HEK293 (cell line): ENCODE data around the gene WDR7.

Experiments
- BCL11B ChIP-seq: fragments of 450-650 bp; formaldehyde crosslinking; IDR thresholded peaks from 2 replicates; pipeline ENCODE4 v1.5.1; 2016; ENCODE audit warnings: low read depth, missing biosample characterization, missing genetic modification characterization
- GLIS2 ChIP-seq: fragments of 450-650 bp; formaldehyde crosslinking; IDR thresholded peaks from 2 replicates; pipeline ENCODE4 v1.5.1; 2016; ENCODE audit warnings: missing biosample characterization, missing genetic modification characterization
- SP2 ChIP-seq: fragments of 450-650 bp; formaldehyde crosslinking; IDR thresholded peaks from 2 replicates; pipeline ENCODE4 v1.5.1; 2016; ENCODE audit warnings: missing biosample characterization, missing genetic modification characterization
- SP7 ChIP-seq: fragments of 450-650 bp; formaldehyde crosslinking; IDR thresholded peaks from 2 replicates; pipeline ENCODE4 v1.5.1; 2016; ENCODE audit warnings: missing biosample characterization, missing genetic modification characterization
- ZBTB17 ChIP-seq: fragments of 450-650 bp; formaldehyde crosslinking; IDR thresholded peaks from 2 replicates; pipeline ENCODE4 v1.5.1; 2016; ENCODE audit warnings: missing biosample characterization, missing genetic modification characterization
- ZBTB48 ChIP-seq: fragments of 450-650 bp; formaldehyde crosslinking; IDR thresholded peaks from 2 replicates; pipeline ENCODE4 v1.5.1; 2016; ENCODE audit warnings: missing biosample characterization, missing genetic modification characterization
- ZFHX2 ChIP-seq: fragments of 450-650 bp; formaldehyde crosslinking; conservative IDR thresholded peaks from 2 replicates; pipeline ENCODE4 v1.5.1; 2016; ENCODE audit warnings: missing biosample characterization, missing genetic modification characterization
- ZNF16 ChIP-seq: fragments of 450-650 bp; formaldehyde crosslinking; IDR thresholded peaks from 2 replicates; pipeline ENCODE4 v1.5.1; 2016; ENCODE audit warnings: low read depth, missing biosample characterization, missing genetic modification characterization
- ZNF214 ChIP-seq: fragments of 450-650 bp; formaldehyde crosslinking; IDR thresholded peaks from 2 replicates; pipeline ENCODE4 v1.5.1; 2017; ENCODE audit warnings: missing biosample characterization, mild to moderate bottlenecking, missing genetic modification characterization, borderline replicate concordance
- ZNF24 ChIP-seq: fragments of 450-650 bp; formaldehyde crosslinking; IDR thresholded peaks from 2 replicates; pipeline ENCODE4 v1.5.1; 2016; ENCODE audit warnings: missing biosample characterization, missing genetic modification characterization
- ZNF549 ChIP-seq: fragments of 450-650 bp; IDR thresholded peaks from 2 replicates; pipeline ENCODE4 v1.5.1; 2018; ENCODE audit warnings: missing biosample characterization, missing genetic modification characterization, mild to moderate bottlenecking, inconsistent platforms, moderate library complexity
- ZNF610 ChIP-seq: fragments of 450-650 bp; formaldehyde crosslinking; IDR thresholded peaks from 2 replicates; pipeline ENCODE4 v1.5.1; 2016; ENCODE audit warnings: missing biosample characterization, missing genetic modification characterization, borderline replicate concordance
- ZNF621 ChIP-seq: fragments of 450-650 bp; formaldehyde crosslinking; IDR thresholded peaks from 2 replicates; pipeline ENCODE4 v1.5.1; 2017; ENCODE audit warnings: missing biosample characterization, missing genetic modification characterization
- ZNF629 ChIP-seq: fragments of 450-650 bp; formaldehyde crosslinking; IDR thresholded peaks from 2 replicates; pipeline ENCODE4 v1.5.1; 2017; ENCODE audit warnings: missing biosample characterization, missing genetic modification characterization
- ZNF660 ChIP-seq: fragments of 450-650 bp; IDR thresholded peaks from 2 replicates; pipeline ENCODE4 v1.5.1; 2018; ENCODE audit warnings: missing biosample characterization, mild to moderate bottlenecking, missing genetic modification characterization
- ZSCAN30 ChIP-seq: fragments of 450-650 bp; IDR thresholded peaks from 2 replicates; pipeline ENCODE4 v1.5.1; 2018; ENCODE audit warnings: missing biosample characterization, mild to moderate bottlenecking, missing genetic modification characterization, moderate library complexity
- ZXDB ChIP-seq: fragments of 450-650 bp; formaldehyde crosslinking; IDR thresholded peaks from 2 replicates; pipeline ENCODE4 v1.5.1; 2016; ENCODE audit warnings: missing biosample characterization, missing genetic modification characterization
- TF ChIP-seq, protein P1 (sequence below): fragments of 450-650 bp; formaldehyde crosslinking; IDR thresholded peaks from 2 replicates; pipeline ENCODE4 v1.5.1; 2016; ENCODE audit warnings: missing biosample characterization, missing genetic modification characterization
- TF ChIP-seq, protein P2 (sequence below): fragments of 450-650 bp; formaldehyde crosslinking; IDR thresholded peaks from 2 replicates; pipeline ENCODE4 v1.5.1; 2017; ENCODE audit warnings: missing biosample characterization, missing genetic modification characterization
- TF ChIP-seq, protein P3 (sequence below): fragments of 450-650 bp; IDR thresholded peaks from 2 replicates; pipeline ENCODE4 v1.5.1; 2018; ENCODE audit warnings: missing biosample characterization, missing genetic modification characterization
- TF ChIP-seq, protein P4 (sequence below): fragments of 450-650 bp; formaldehyde crosslinking; IDR thresholded peaks from 2 replicates; pipeline ENCODE4 v1.5.1; 2016; ENCODE audit warnings: missing biosample characterization, missing genetic modification characterization
- TF ChIP-seq, protein P5 (sequence below): fragments of 450-650 bp; formaldehyde crosslinking; IDR thresholded peaks from 2 replicates; pipeline ENCODE4 v1.5.1; 2016; ENCODE audit warnings: missing biosample characterization, missing genetic modification characterization
- TF ChIP-seq, protein P6 (sequence below): fragments of 450-650 bp; formaldehyde crosslinking; IDR thresholded peaks from 2 replicates; pipeline ENCODE4 v1.5.1; 2016; ENCODE audit warnings: missing biosample characterization, missing genetic modification characterization
- TF ChIP-seq, protein P7 (sequence below): fragments of 450-650 bp; formaldehyde crosslinking; IDR thresholded peaks from 2 replicates; pipeline ENCODE4 v1.5.1; 2017; ENCODE audit warnings: missing biosample characterization, missing genetic modification characterization

Gene WDR7

DNA sequence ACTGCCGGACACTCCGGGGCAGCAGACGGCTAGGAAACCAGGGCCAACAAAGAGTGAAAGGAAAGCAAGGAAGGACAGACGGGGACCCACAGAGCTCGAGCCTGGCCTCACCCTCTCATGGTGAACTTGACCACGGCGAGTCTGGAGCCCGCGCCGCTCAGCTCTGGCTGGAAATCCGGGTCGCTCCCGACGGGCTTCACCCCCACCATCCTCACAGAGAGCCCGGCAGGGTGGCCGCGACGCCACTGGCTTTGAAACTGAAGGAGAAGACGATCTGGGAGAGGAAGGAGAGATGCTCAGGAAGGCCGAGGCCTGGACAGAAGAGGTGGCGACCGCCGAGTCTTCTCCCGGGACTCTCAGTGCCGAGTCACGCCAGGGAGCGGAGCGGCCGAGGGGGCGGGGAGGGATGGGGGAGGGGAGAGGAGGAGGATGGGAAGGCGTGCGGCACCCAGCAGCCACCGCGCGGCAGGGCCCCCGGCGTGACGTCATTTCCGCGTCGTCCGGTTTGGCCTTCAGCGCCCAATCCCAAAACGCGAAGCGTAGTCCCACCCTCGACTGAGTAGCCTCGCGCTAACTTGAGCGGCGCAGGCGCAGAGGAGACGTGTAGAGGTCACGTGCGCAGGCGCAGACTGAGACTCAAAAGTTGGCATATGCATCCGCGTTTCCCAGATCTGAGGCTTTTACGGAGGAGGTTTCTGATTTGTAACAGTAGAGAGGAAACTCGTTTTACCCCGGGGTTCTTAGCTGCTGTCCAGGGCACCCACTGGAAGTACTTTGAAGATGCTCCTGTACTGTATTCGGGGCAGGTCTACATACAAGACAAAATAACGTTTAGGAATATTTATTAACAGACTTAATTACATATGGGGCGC lies 12.7 kb upstream of the WDR7 start, which contains the start of gene TXNL1 (continued):
- TF ChIP-seq, protein P1, sequence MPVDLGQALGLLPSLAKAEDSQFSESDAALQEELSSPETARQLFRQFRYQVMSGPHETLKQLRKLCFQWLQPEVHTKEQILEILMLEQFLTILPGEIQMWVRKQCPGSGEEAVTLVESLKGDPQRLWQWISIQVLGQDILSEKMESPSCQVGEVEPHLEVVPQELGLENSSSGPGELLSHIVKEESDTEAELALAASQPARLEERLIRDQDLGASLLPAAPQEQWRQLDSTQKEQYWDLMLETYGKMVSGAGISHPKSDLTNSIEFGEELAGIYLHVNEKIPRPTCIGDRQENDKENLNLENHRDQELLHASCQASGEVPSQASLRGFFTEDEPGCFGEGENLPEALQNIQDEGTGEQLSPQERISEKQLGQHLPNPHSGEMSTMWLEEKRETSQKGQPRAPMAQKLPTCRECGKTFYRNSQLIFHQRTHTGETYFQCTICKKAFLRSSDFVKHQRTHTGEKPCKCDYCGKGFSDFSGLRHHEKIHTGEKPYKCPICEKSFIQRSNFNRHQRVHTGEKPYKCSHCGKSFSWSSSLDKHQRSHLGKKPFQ (tag by site-specific recombination), result peak; percentile 49; the same call in 1 of the 2 replicates
- peak; percentile 58 for TF ChIP-seq SP7 (tag by site-specific recombination)
- TF ChIP-seq ZBTB48 (tag by site-specific recombination), result 0 out of 2 replicates have a peak, but pooled peaks have one; percentile 21
- TF ChIP-seq ZBTB17 (tag by site-specific recombination), result peak; percentile 85
- peak; percentile 78; the same call in 1 of the 2 replicates for TF ChIP-seq ZSCAN30 (tag by site-specific recombination)
- peak; percentile 85 for TF ChIP-seq ZNF610 (tag by site-specific recombination)
- TF ChIP-seq, protein P2, sequence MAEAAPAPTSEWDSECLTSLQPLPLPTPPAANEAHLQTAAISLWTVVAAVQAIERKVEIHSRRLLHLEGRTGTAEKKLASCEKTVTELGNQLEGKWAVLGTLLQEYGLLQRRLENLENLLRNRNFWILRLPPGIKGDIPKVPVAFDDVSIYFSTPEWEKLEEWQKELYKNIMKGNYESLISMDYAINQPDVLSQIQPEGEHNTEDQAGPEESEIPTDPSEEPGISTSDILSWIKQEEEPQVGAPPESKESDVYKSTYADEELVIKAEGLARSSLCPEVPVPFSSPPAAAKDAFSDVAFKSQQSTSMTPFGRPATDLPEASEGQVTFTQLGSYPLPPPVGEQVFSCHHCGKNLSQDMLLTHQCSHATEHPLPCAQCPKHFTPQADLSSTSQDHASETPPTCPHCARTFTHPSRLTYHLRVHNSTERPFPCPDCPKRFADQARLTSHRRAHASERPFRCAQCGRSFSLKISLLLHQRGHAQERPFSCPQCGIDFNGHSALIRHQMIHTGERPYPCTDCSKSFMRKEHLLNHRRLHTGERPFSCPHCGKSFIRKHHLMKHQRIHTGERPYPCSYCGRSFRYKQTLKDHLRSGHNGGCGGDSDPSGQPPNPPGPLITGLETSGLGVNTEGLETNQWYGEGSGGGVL (tag by site-specific recombination), result peak; percentile 72
- TF ChIP-seq, protein P3, sequence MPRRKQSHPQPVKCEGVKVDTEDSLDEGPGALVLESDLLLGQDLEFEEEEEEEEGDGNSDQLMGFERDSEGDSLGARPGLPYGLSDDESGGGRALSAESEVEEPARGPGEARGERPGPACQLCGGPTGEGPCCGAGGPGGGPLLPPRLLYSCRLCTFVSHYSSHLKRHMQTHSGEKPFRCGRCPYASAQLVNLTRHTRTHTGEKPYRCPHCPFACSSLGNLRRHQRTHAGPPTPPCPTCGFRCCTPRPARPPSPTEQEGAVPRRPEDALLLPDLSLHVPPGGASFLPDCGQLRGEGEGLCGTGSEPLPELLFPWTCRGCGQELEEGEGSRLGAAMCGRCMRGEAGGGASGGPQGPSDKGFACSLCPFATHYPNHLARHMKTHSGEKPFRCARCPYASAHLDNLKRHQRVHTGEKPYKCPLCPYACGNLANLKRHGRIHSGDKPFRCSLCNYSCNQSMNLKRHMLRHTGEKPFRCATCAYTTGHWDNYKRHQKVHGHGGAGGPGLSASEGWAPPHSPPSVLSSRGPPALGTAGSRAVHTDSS, result peak; percentile 83
- peak; percentile 71 for TF ChIP-seq ZXDB (tag by site-specific recombination)
- no peak for TF ChIP-seq ZNF16
- TF ChIP-seq, protein P4, sequence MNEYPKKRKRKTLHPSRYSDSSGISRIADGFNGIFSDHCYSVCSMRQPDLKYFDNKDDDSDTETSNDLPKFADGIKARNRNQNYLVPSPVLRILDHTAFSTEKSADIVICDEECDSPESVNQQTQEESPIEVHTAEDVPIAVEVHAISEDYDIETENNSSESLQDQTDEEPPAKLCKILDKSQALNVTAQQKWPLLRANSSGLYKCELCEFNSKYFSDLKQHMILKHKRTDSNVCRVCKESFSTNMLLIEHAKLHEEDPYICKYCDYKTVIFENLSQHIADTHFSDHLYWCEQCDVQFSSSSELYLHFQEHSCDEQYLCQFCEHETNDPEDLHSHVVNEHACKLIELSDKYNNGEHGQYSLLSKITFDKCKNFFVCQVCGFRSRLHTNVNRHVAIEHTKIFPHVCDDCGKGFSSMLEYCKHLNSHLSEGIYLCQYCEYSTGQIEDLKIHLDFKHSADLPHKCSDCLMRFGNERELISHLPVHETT (tag by site-specific recombination), result no peak
- TF ChIP-seq ZNF24 (tag by site-specific recombination), result 0 out of 2 replicates have a peak, but pooled peaks have one; percentile 16
- TF ChIP-seq, protein P5, sequence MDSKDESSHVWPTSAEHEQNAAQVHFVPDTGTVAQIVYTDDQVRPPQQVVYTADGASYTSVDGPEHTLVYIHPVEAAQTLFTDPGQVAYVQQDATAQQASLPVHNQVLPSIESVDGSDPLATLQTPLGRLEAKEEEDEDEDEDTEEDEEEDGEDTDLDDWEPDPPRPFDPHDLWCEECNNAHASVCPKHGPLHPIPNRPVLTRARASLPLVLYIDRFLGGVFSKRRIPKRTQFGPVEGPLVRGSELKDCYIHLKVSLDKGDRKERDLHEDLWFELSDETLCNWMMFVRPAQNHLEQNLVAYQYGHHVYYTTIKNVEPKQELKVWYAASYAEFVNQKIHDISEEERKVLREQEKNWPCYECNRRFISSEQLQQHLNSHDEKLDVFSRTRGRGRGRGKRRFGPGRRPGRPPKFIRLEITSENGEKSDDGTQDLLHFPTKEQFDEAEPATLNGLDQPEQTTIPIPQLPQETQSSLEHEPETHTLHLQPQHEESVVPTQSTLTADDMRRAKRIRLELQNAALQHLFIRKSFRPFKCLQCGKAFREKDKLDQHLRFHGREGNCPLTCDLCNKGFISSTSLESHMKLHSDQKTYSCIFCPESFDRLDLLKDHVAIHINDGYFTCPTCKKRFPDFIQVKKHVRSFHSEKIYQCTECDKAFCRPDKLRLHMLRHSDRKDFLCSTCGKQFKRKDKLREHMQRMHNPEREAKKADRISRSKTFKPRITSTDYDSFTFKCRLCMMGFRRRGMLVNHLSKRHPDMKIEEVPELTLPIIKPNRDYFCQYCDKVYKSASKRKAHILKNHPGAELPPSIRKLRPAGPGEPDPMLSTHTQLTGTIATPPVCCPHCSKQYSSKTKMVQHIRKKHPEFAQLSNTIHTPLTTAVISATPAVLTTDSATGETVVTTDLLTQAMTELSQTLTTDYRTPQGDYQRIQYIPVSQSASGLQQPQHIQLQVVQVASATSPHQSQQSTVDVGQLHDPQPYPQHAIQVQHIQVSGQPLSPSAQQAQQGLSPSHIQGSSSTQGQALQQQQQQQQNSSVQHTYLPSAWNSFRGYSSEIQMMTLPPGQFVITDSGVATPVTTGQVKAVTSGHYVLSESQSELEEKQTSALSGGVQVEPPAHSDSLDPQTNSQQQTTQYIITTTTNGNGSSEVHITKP, result no peak
- TF ChIP-seq, protein P6, sequence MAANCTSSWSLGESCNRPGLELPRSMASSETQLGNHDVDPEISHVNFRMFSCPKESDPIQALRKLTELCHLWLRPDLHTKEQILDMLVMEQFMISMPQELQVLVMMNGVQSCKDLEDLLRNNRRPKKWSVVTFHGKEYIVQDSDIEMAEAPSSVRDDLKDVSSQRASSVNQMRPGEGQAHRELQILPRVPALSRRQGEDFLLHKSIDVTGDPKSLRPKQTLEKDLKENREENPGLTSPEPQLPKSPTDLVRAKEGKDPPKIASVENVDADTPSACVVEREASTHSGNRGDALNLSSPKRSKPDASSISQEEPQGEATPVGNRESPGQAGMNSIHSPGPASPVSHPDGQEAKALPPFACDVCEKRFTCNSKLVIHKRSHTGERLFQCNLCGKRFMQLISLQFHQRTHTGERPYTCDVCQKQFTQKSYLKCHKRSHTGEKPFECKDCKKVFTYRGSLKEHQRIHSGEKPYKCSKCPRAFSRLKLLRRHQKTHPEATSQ (tag by site-specific recombination), result no peak
- TF ChIP-seq ZNF660, result 0 out of 2 replicates have a peak, but pooled peaks have one; percentile 9
- TF ChIP-seq, protein P7, sequence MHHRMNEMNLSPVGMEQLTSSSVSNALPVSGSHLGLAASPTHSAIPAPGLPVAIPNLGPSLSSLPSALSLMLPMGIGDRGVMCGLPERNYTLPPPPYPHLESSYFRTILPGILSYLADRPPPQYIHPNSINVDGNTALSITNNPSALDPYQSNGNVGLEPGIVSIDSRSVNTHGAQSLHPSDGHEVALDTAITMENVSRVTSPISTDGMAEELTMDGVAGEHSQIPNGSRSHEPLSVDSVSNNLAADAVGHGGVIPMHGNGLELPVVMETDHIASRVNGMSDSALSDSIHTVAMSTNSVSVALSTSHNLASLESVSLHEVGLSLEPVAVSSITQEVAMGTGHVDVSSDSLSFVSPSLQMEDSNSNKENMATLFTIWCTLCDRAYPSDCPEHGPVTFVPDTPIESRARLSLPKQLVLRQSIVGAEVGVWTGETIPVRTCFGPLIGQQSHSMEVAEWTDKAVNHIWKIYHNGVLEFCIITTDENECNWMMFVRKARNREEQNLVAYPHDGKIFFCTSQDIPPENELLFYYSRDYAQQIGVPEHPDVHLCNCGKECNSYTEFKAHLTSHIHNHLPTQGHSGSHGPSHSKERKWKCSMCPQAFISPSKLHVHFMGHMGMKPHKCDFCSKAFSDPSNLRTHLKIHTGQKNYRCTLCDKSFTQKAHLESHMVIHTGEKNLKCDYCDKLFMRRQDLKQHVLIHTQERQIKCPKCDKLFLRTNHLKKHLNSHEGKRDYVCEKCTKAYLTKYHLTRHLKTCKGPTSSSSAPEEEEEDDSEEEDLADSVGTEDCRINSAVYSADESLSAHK (tag by site-specific recombination), result 0 out of 2 replicates have a peak, but pooled peaks have one; percentile 18
- peak; percentile 65 for TF ChIP-seq ZFHX2 (tag by site-specific recombination)
- no peak for TF ChIP-seq ZNF214 (tag by site-specific recombination)
- TF ChIP-seq ZNF629 (tag by site-specific recombination), result peak; percentile 97
- TF ChIP-seq ZNF621 (tag by site-specific recombination), result no peak
- no peak for TF ChIP-seq ZNF549
- peak; percentile 91 for TF ChIP-seq SP2 (tag by site-specific recombination)
- 0 out of 2 replicates have a peak, but pooled peaks have one; percentile 54 for TF ChIP-seq BCL11B (tag by site-specific recombination)
- peak; percentile 37; the same call in 1 of the 2 replicates for TF ChIP-seq GLIS2 (tag by site-specific recombination)
